CD14-positive monocyte (primary cell): ENCODE results near the gene PDZD7. TPM values are rescaled to one million over a fixed set of nuclear protein-coding genes. Genes with fewer than 3 reads are reported as not detected.
A peak's percentile ranks its signal among the peaks of the same experiment; 100 is the strongest.

ENCODE experiments used
- DNase-seq, 3 donors: peaks; one replicate each; pipeline ENCODE4 v3.0.0-alpha.2; 2011 to 2022
- H2AFZ ChIP-seq: 2 replicates; pipeline ENCODE4 v1.6.0; 2012; ENCODE audit warnings: mild to moderate bottlenecking, low read depth, low read length, inconsistent platforms; ENCODE audit not compliant: insufficient read depth, poor library complexity, severe bottlenecking
- H3K27ac ChIP-seq, 2 donors: 1 replicate in 1 of 2; 2 replicates in 1 of 2; pipeline ENCODE4 v1.5.1; 2012 to 2013; ENCODE audit warnings: low read length in 2 of 2, control low read depth in 1 of 2, inconsistent platforms in 1 of 2, low read depth in 1 of 2, mild to moderate bottlenecking in 1 of 2
- H3K27me3 ChIP-seq, 2 donors: one replicate each; pipeline versions ENCODE4 v1.6.0 to v1.6.1; 2011 to 2013; ENCODE audit warnings: low read length in 2 of 2; ENCODE audit not compliant: control insufficient read depth in 2 of 2, insufficient read depth in 2 of 2
- H3K36me3 ChIP-seq, 2 donors: replicated peaks in 1 of 2; 1 replicate in 1 of 2; 2 replicates in 1 of 2; pipeline versions ENCODE4 v1.5.1 to v1.6.1; 2012 to 2013; ENCODE audit warnings: low read length in 2 of 2, control low read depth in 1 of 2, inconsistent platforms in 1 of 2, mild to moderate bottlenecking in 1 of 2; ENCODE audit not compliant: insufficient read depth in 2 of 2, control insufficient read depth in 1 of 2
- H3K4me1 ChIP-seq, 2 donors: 1 replicate in 1 of 2; 2 replicates in 1 of 2; pipeline versions ENCODE4 v1.5.1 to v1.6.1; 2012 to 2013; ENCODE audit warnings: low read length in 2 of 2, control low read depth in 1 of 2, inconsistent platforms in 1 of 2, mild to moderate bottlenecking in 1 of 2, moderate library complexity in 1 of 2; ENCODE audit not compliant: insufficient read depth in 2 of 2, control insufficient read depth in 1 of 2
- H3K4me2 ChIP-seq: replicated peaks from 2 replicates; pipeline ENCODE3; 2012; ENCODE audit warnings: low read length, moderate library complexity, mild to moderate bottlenecking; ENCODE audit not compliant: poor library complexity, severe bottlenecking; ENCODE audit errors: extremely low read depth
- H3K4me3 ChIP-seq, 3 experiments: fragments of 200-600 bp in 1 of 3; sonication (generic) in 1 of 3; replicated peaks in 1 of 3; 1 replicate in 2 of 3; 2 replicates in 1 of 3; pipeline ENCODE4 v1.5.1; 2011 to 2013; ENCODE audit warnings: low read length in 3 of 3, mild to moderate bottlenecking in 3 of 3, control low read depth in 2 of 3, low read depth in 2 of 3, inconsistent platforms in 1 of 3, moderate library complexity in 1 of 3
- H3K79me2 ChIP-seq: 2 replicates; pipeline ENCODE4 v1.6.0; 2012; ENCODE audit warnings: mild to moderate bottlenecking, control low read depth, inconsistent platforms, low read length, moderate library complexity; ENCODE audit not compliant: insufficient read depth
- H3K9ac ChIP-seq: 2 replicates; pipeline ENCODE4 v1.6.0; 2017; ENCODE audit warnings: low read length, mild to moderate bottlenecking; ENCODE audit not compliant: insufficient read depth, poor library complexity, severe bottlenecking
- H3K9me3 ChIP-seq, 2 donors: replicated peaks in 1 of 2; 1 replicate in 1 of 2; 2 replicates in 1 of 2; pipeline versions ENCODE4 v1.5.1 to v1.6.1; 2012 to 2013; ENCODE audit warnings: low read length in 2 of 2, control low read depth in 1 of 2; ENCODE audit not compliant: control insufficient read depth in 1 of 2, insufficient read depth in 1 of 2
- H4K20me1 ChIP-seq: 2 replicates; pipeline ENCODE4 v1.6.0; 2012; ENCODE audit warnings: mild to moderate bottlenecking, low read length, control low read depth, moderate library complexity; ENCODE audit not compliant: insufficient read depth
- H3K27ac Mint-ChIP-seq, 7 donors: one replicate each; pipeline ENCODE4 v1.8.0; 2020; ENCODE audit warnings: mild to moderate bottlenecking in 7 of 7, mixed read lengths in 7 of 7, moderate library complexity in 6 of 7, inconsistent platforms in 2 of 7
- H3K27me3 Mint-ChIP-seq, 3 donors: one replicate each; pipeline ENCODE4 v1.8.0; 2021 to 2022; ENCODE audit warnings: low read depth in 3 of 3, mild to moderate bottlenecking in 3 of 3, mixed read lengths in 3 of 3, moderate library complexity in 3 of 3, inconsistent platforms in 1 of 3
- H3K36me3 Mint-ChIP-seq, 2 donors: one replicate each; pipeline ENCODE4 v1.8.0; 2020; ENCODE audit warnings: mixed read lengths in 2 of 2, inconsistent platforms in 1 of 2, mild to moderate bottlenecking in 1 of 2
- H3K4me1 Mint-ChIP-seq: one replicate; pipeline ENCODE4 v1.8.0; 2020; ENCODE audit warnings: mild to moderate bottlenecking, mixed read lengths
- H3K4me3 Mint-ChIP-seq, 2 donors: one replicate each; pipeline ENCODE4 v1.8.0; 2020; ENCODE audit warnings: mild to moderate bottlenecking in 2 of 2, mixed read lengths in 2 of 2, moderate library complexity in 1 of 2
- H3K9me3 Mint-ChIP-seq, 7 donors: one replicate each; pipeline ENCODE4 v1.8.0; 2020 to 2022; ENCODE audit warnings: mixed read lengths in 7 of 7, mild to moderate bottlenecking in 6 of 7, moderate library complexity in 6 of 7, inconsistent platforms in 2 of 7
- WGBS: methylation state at CpG from one replicate; pipeline ENCODE4 v1.1.5; 2013; ENCODE audit warnings: missing lambda C conversion rate; ENCODE audit not compliant: insufficient coverage; 5-methylcytosine and 5-hydroxymethylcytosine counted together
- intact Hi-C, 2 donors: fragments of 100-400 bp; cut with micrococcal nuclease; formaldehyde crosslinking; loops; one replicate each; pipeline versions ENCODE4 v1.15.0 to v1.15.1; 2023
- polyA plus RNA-seq, 3 donors: library from polyadenylated mRNA; depleted of rRNA in 1 of 3; unstranded in 2 of 3; stranded (reverse) in 1 of 3; fragments of 300-500 nt in 2 of 3; fragments of >200 nt in 1 of 3; fragmentation: Illumina TruSeq in 2 of 3; gene quantifications; 1 replicate in 2 of 3; 2 replicates in 1 of 3; pipeline ENCODE4 v1.2.3, GENCODE V29; 2012 to 2021
- TF ChIP-seq, protein P1 (sequence below): fragments of 200-600 bp; IDR thresholded peaks from one replicate; pipeline ENCODE4 v1.8.0; 2022; ENCODE audit warnings: antibody characterized with exemption, mild to moderate bottlenecking

Gene PDZD7
- polyA plus RNA-seq, 3 donors, result 0.73 TPM; not detected in 2

GRCh38 chr10:100993986-100994708 is 36.8 kb downstream of the PDZD7 start:
- Histone ChIP-seq H3K27me3 (no peaks in the 10 kb centered on the region), H3K79me2 (peaks cover 6% of the 10 kb centered on the region), H3K27ac (no peak overlapping the region), H3K9ac (no peak overlapping the region), H4K20me1 (no peaks in the 10 kb centered on the region), H2AFZ (no peak overlapping the region), H3K4me2 (no peak overlapping the region), H3K9me3 (no peaks in the 10 kb centered on the region), H3K4me3 (no peak overlapping the region), H3K4me1 (peaks cover 22 to 31% of the 10 kb centered on the region in 2 donors), H3K36me3 (peaks cover 16 to 33% of the 10 kb centered on the region in 2 donors)
- H3K4me3 Mint-ChIP-seq, result no peak overlapping the region
- peaks cover 30 to 35% of the 10 kb centered on the region in 2 donors for H3K36me3 Mint-ChIP-seq
- peak overlapping the region in 2 of 7 donors; percentile 61 to 75 for H3K27ac Mint-ChIP-seq
- H3K9me3 Mint-ChIP-seq, result no peaks in the 10 kb centered on the region
- no peak for DNase-seq
- peaks cover 24% of the 10 kb centered on the region for H3K4me1 Mint-ChIP-seq
- peaks cover 0 to 3% (median 2%) of the 10 kb centered on the region in 3 donors for H3K27me3 Mint-ChIP-seq
- TF ChIP-seq, protein P1, sequence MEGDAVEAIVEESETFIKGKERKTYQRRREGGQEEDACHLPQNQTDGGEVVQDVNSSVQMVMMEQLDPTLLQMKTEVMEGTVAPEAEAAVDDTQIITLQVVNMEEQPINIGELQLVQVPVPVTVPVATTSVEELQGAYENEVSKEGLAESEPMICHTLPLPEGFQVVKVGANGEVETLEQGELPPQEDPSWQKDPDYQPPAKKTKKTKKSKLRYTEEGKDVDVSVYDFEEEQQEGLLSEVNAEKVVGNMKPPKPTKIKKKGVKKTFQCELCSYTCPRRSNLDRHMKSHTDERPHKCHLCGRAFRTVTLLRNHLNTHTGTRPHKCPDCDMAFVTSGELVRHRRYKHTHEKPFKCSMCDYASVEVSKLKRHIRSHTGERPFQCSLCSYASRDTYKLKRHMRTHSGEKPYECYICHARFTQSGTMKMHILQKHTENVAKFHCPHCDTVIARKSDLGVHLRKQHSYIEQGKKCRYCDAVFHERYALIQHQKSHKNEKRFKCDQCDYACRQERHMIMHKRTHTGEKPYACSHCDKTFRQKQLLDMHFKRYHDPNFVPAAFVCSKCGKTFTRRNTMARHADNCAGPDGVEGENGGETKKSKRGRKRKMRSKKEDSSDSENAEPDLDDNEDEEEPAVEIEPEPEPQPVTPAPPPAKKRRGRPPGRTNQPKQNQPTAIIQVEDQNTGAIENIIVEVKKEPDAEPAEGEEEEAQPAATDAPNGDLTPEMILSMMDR, result peak; percentile 45
- intact Hi-C loops, result no loop called here
- 80% methylated on average over 10 of the region's 10 CpGs for WGBS

DNA sequence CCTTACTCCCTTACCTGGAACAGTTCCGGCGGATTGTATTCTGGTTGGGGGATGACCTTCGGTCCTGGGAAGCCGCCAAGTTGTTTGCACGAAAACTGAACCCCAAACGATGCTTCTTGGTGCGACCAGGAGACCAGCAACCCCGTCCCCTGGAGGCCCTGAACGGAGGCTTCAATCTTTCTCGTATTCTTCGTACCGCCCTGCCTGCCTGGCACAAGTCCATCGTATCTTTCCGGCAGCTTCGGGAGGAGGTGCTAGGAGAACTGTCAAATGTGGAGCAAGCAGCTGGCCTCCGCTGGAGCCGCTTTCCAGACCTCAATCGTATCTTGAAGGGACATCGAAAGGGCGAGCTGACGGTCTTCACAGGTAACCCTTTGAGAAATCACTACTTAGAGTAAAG is 41.8 kb downstream of the PDZD7 start:
- no peak for DNase-seq
- intact Hi-C loops, result loop anchor here (5.0 to 10.0 kb wide), 2 partner anchors 74 to 77 kb away; partner anchors contain the start of gene SLF2 (in 2 of the 2)
- H3K27me3 Mint-ChIP-seq, result peaks cover 0 to 2% (median 2%) of the 10 kb centered on the region in 3 donors
- 97% methylated on average over 14 of the region's 21 CpGs for WGBS
- Histone ChIP-seq H3K9ac (no peak overlapping the region), H3K36me3 (peaks cover 18 to 47% of the 10 kb centered on the region in 2 donors), H3K4me2 (no peak overlapping the region), H3K4me3 (no peak overlapping the region), H2AFZ (no peak overlapping the region), H3K79me2 (peaks cover 32% of the 10 kb centered on the region), H3K4me1 (peaks cover 16 to 24% of the 10 kb centered on the region in 2 donors), H4K20me1 (no peaks in the 10 kb centered on the region), H3K9me3 (no peaks in the 10 kb centered on the region), H3K27ac (no peak overlapping the region), H3K27me3 (no peaks in the 10 kb centered on the region)
- no peak overlapping the region for H3K4me3 Mint-ChIP-seq
- H3K4me1 Mint-ChIP-seq, result peaks cover 25% of the 10 kb centered on the region
- peaks cover 41% of the 10 kb centered on the region in 2 donors for H3K36me3 Mint-ChIP-seq
- peak overlapping the region in 1 of 7 donors; percentile 44 for H3K27ac Mint-ChIP-seq
- TF ChIP-seq, protein P1, result no peak
- H3K9me3 Mint-ChIP-seq, result peaks cover 0 to 6% (median 4%) of the 10 kb centered on the region in 7 donors
